IPS-15b (cell line): Measurements from ENCODE around the gene SLC39A3.
A peak's percentile ranks its signal among the peaks of the same experiment; 100 is the strongest.

ENCODE experiments used
- H3K27me3 ChIP-seq: one replicate; pipeline ENCODE4 v1.6.1; 2013; ENCODE audit warnings: low read length; ENCODE audit not compliant: control insufficient read depth, insufficient read depth
- H3K36me3 ChIP-seq: one replicate; pipeline ENCODE4 v1.6.1; 2013; ENCODE audit warnings: low read length; ENCODE audit not compliant: control insufficient read depth, insufficient read depth
- H3K4me1 ChIP-seq: one replicate; pipeline ENCODE4 v1.6.1; 2013; ENCODE audit warnings: mild to moderate bottlenecking, low read length; ENCODE audit not compliant: control insufficient read depth, insufficient read depth
- H3K4me3 ChIP-seq: one replicate; pipeline ENCODE4 v1.5.1; 2013; ENCODE audit warnings: low read depth, low read length
- H3K9ac ChIP-seq: one replicate; pipeline ENCODE4 v1.6.1; 2013; ENCODE audit warnings: low read depth, mild to moderate bottlenecking, low read length
- H3K9me3 ChIP-seq: one replicate; pipeline ENCODE4 v1.6.1; 2013; ENCODE audit warnings: mild to moderate bottlenecking, low read length; ENCODE audit not compliant: control insufficient read depth, insufficient read depth

The SLC39A3 gene, protein sequence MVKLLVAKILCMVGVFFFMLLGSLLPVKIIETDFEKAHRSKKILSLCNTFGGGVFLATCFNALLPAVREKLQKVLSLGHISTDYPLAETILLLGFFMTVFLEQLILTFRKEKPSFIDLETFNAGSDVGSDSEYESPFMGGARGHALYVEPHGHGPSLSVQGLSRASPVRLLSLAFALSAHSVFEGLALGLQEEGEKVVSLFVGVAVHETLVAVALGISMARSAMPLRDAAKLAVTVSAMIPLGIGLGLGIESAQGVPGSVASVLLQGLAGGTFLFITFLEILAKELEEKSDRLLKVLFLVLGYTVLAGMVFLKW

DNA sequence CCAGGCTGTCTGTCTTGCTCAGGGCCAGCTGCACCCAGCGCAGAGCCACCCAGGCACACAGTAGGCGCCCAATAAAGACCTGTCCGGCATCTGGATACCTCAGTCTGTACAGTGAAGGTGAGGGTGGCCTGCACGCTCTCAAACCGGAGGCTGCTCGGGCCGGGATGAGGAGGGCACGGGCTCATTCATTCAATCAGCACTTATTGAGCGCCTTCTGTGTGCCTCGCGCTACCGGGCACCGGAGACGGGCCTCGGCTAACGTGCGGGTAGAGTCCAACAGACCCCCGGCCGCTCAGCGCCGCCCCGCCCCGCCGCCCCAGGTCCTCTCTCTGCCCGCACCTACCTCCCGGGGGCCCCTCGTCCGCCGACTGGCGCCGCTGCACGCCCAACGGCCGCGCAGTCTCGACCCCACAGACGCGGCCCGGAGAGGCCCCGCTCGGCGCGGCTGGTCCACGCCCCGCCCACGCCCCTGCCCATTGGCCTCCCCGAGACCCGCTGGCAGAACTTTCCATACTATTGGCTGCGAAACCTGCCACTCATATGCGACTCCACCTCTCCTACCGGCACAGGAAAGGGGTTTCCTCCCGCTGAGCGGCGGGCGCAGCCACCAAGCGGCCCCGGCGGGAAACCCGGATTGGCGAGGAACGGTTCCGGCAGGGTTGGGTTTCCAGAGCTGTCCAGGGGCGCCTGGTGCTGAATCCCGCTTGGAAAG lies at the start of gene SLC39A3:
SLC39A3 (minus strand) TSS at position 416 of the 712 bp plus-strand sequence. CDS start 2,760 bp downstream, outside the sequence.
- H3K4me3 ChIP-seq: peak within 1 kb of the TSS; percentile 87
- no peaks in the 10 kb centered on the region for H3K9me3 ChIP-seq
- no peaks in the 10 kb centered on the region for H3K4me1 ChIP-seq

DNA sequence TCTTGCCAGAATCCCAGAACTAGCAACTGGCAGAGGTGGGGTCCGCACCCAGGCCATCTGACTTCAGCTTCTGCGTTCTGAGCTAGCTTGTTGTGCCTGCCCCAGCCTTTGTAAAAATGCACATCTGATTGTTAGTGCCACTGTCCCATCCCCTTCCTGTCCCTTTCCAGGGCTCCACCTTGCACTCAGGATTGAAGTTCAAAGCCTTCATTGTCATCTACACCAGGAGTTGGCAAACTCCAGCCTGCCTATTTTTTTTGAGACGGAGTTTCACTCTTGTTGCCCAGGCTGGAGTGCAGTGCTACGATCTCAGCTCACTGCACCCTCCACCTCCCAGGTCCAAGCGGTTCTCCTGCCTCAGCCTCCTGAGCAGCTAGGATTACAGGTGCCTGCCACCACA lies 48.4 kb upstream of the SLC39A3 start:
- Histone ChIP-seq H3K4me3 (no peak overlapping the region), H3K9ac (no peak overlapping the region), H3K9me3 (no peaks in the 10 kb centered on the region), H3K4me1 (no peaks in the 10 kb centered on the region), H3K36me3 (peaks cover 28% of the 10 kb centered on the region), H3K27me3 (no peaks in the 10 kb centered on the region)

More for the DNA sequence above, at the start of gene SLC39A3:
- peaks cover 5% of the 10 kb centered on the region for H3K27me3 ChIP-seq
- H3K9ac ChIP-seq: no peak within 1 kb of the TSS
- peaks cover 20% of the 10 kb centered on the region for H3K36me3 ChIP-seq

DNA sequence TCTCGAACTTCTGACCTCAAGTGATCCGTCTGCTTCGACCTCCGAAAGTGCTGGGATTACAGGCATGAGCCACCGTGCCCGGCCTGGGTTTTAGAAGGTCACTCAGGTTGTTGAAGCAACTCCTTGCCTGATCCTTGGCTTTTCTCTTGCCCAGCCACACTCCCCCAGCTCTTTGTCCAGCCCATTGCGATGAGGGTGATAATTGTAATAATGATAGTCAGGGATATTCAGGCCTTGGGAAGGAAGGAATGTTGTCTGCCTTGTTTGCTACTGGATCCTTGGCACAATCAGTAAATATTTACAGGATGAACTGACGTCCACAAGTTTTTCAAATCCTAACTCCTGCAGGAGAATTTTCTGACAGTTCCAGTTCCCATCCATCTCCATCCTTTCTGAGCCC lies 47.3 kb upstream of the SLC39A3 start:
- no peak overlapping the region for H3K9ac ChIP-seq
- H3K36me3 ChIP-seq: peaks cover 28% of the 10 kb centered on the region
- no peaks in the 10 kb centered on the region for H3K9me3 ChIP-seq
- no peaks in the 10 kb centered on the region for H3K4me1 ChIP-seq
- no peaks in the 10 kb centered on the region for H3K27me3 ChIP-seq
- H3K4me3 ChIP-seq: no peak overlapping the region

DNA sequence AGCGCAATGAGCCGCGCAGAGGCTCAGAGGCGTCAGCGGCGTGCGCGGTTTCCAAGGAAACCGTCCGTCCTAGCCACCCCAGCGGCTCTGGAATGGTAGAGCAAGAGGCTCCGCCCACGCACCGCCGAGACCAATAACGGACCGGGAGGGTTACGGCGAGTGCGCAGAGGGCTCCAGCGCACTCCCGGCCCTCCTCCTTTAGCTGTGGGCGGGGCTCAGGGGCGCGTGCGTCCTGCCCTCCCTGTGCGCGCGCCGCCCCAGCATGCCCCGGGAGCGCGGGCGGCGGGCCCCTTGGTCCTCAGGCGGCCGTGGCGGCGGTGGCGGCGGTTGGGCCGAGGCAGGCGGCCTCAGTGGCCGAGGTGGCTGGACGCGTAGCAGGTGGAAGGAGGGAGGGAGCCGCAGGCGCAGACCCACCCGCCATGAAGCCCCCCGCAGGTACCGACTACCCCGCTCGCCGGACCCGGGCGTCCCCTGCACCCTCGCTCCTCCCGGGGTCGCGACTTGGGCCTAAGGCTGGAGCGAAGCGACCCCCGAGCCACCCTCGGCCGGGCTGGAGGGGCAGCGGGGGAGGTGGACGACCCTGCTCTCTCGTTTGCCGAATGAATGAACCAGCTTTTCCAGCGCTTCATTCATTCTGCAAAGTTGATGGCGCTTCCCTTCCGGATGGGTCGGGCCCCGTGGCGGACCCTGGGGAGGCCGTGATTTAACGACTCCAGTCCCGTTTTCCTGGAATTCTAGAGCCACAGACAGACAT lies 45.6 kb upstream of the SLC39A3 start, which contains the start of gene THOP1:
THOP1 (plus strand) TSS at position 260 of the 754 bp plus-strand sequence; CDS start at position 420, 160 bp downstream.
- no peaks in the 10 kb centered on the region for H3K4me1 ChIP-seq

DNA sequence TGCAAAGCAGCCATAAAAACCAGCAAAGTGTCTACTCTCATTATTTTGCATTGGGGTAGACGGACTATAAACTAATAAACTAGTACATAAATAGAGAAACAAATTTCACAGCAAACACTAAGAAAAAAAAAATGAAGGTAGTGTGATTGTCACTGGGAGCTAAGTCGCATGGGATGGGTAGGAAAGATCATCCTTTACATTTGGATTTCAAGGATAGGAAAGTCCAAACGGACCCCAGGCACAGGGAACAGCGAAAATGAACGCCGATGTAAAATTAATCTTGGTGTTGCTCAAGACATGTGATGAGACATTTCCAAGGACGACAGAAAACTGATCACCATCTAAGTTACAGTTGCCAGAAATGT lies 43.9 kb upstream of the SLC39A3 start:
- Histone ChIP-seq H3K27me3 (no peaks in the 10 kb centered on the region), H3K9me3 (no peaks in the 10 kb centered on the region), H3K9ac (no peak overlapping the region), H3K36me3 (peaks cover 9% of the 10 kb centered on the region), H3K4me1 (no peaks in the 10 kb centered on the region), H3K4me3 (peak overlapping the region; percentile 21)

More for the DNA sequence above, 45.6 kb upstream of the SLC39A3 start, which contains the start of gene THOP1:
- Histone ChIP-seq H3K36me3 (peaks cover 17% of the 10 kb centered on the region), H3K27me3 (no peaks in the 10 kb centered on the region), H3K4me3 (peak within 1 kb of the TSS; percentile 94), H3K9ac (peak within 1 kb of the TSS; percentile 92), H3K9me3 (no peaks in the 10 kb centered on the region)

DNA sequence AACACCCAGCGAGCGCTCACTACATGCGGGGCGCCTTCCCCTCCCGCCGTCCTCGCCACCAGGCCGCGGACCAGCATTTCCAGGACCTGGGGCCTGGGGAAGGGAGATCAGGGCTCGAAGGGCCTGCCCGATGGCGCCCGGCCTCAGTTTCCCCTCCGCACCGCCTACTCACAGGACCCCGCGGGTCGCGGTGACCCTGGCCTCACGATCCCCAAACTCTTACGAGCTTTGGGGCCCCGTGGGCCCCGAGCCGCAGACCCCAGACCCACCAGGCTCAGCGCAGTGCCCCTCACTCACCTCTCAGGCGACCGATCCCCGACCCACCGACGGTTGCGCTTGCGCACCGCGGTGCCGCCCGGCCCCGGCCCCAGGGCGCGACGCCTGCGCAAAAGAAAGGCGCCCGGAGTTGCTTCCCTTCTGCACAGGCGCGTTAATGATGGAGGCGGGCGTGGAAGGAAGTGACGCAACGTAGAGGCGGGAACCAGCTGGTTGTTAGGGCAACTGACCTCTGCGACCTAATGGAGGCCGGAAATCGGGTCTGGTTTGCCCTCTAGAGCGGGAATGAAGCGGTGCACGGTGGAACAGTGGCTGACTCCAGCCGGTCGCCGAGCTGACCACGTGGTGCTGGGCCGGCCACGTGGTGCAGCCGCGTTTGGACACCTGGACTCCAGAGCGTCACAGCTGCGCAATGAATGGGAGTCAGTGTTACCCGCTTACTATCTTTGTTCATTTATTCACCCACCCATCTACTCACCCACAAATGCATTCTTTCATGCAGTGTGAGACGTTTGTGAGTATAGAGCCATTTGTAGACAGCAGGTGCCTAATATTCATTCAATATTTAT lies 43.3 kb upstream of the SLC39A3 start, which contains the start of gene SGTA:
SGTA (minus strand) TSS at position 338 of the 845 bp plus-strand sequence. CDS start 14,205 bp downstream, outside the sequence.
- Histone ChIP-seq H3K9ac (peak within 1 kb of the TSS; percentile 94), H3K4me3 (peak within 1 kb of the TSS; percentile 94), H3K27me3 (no peaks in the 10 kb centered on the region), H3K9me3 (no peaks in the 10 kb centered on the region), H3K4me1 (no peaks in the 10 kb centered on the region), H3K36me3 (peaks cover 9% of the 10 kb centered on the region)

DNA sequence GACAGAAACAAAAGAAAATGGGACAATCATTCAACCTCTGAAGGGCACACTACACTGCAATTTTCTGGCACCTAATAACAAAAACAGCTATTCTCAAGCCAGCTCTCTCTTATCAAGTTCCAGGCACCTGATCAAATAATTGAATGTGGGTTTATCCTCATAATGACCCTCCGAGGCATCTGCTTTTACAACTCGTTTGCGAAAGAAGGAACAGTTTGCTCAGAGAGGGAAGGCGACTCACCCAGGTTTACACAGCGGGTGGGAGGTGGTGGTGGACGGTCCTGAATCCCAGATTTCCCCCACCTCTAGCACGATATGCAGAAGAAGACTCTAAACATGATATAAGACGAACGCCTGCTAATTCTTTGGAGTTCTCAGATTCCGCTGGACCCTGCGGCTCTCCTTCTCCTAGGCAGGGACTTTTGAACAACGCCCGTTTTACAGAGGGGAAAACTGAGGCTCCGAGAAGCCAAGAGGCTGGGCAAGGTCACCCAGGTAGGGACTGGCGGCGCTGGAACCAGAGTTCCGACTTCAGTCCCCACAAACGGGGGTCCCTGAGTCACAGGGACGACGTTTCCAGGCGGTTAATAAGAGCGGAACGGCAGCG lies 42.6 kb upstream of the SLC39A3 start:
- H3K9me3 ChIP-seq: no peaks in the 10 kb centered on the region
- no peaks in the 10 kb centered on the region for H3K4me1 ChIP-seq
- H3K4me3 ChIP-seq: peak overlapping the region; percentile 94
- H3K36me3 ChIP-seq: peaks cover 5% of the 10 kb centered on the region
- H3K9ac ChIP-seq: peak overlapping the region; percentile 94
- H3K27me3 ChIP-seq: no peaks in the 10 kb centered on the region

DNA sequence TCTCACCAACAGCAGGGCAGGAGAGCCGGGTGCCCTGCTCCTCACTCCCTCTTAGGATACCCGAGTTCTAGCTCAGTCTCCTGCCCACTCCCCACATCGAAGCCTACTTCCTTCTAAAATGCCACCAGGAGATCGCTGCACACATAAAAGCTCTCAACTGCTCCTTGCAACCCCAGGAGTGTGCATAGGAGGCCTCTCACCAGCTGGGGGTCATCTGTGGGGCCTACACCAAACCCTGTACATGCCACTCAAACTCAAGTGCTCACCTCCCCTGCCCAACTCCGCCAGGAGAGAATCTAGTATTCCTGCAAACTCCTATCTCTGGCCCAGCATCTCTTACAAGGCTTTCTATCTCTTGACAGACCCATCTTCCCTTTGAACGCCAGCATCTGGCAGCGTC lies 40.5 kb upstream of the SLC39A3 start:
- Histone ChIP-seq H3K27me3 (no peaks in the 10 kb centered on the region), H3K36me3 (peaks cover 5% of the 10 kb centered on the region), H3K4me1 (no peaks in the 10 kb centered on the region), H3K4me3 (no peak overlapping the region), H3K9me3 (no peaks in the 10 kb centered on the region), H3K9ac (peak overlapping the region; percentile 37)

DNA sequence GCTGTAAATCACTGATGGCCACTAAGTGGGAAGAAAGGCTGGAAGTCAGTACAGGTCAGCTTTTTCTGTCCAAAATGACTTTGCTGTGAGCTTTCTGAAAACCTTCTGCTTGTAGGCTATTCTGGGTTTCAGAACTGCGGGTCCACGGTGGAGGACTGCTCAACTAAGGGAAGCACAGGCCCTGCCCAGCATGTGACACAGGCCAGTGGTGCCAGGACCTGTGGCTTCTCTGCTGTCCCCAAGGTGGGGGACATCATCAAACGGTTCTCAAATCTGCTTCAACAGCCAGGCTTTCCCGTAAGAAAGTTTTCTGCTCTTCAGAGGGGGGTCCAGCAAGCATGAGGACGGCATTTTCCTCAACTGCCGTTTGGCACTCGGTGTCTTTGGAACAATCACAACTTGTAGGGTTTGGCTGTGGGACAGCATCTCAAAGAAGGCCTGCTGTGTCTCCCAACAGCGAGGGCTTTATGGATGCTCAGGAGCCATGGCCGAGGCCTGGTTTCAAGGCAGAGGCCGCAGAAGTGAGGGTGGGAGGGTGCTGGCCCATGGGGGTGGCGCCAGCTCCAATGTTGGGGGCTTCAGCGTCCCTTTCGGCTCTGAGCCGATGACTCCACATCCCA lies 39.4 kb upstream of the SLC39A3 start:
- Histone ChIP-seq H3K9ac (no peak overlapping the region), H3K4me1 (no peaks in the 10 kb centered on the region), H3K9me3 (no peaks in the 10 kb centered on the region), H3K27me3 (no peaks in the 10 kb centered on the region), H3K36me3 (peaks cover 5% of the 10 kb centered on the region), H3K4me3 (no peak overlapping the region)

DNA sequence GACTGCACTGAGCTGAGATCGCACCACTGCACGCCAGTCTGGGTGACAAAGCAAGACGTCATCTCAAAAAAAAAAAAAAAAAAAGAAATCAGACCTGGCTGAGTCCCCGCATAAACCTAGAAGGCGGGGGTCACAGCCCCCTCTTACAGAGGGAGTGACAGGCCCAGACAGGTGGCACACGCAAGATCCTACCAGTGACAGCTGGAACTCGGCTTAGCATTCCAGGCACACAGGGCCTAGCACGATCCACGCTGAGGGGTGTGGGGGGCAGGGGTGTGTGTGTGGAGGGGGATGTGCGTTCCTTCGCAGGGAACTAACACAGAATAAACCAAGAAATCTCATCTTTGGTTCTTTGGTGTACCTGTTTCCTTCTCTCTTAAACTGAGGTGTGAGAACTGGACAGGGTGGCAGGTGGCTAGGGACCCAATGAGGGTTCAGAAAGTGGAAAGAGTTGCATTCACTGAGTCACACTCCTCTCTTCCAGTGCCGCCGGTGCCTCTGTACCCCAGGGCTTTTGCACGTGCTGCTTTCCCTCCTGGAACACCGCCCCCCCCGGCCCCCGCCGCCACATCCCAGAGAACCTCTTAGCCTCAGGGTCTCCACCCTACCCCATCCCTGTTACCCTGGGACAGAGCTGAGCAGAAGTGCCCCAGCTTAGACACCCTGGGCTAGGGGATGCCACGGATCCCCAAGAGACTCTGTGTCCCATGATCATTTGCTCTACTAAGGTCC lies 38.3 kb upstream of the SLC39A3 start:
- Histone ChIP-seq H3K9me3 (no peaks in the 10 kb centered on the region), H3K27me3 (no peaks in the 10 kb centered on the region), H3K36me3 (peaks cover 5% of the 10 kb centered on the region), H3K4me3 (no peak overlapping the region), H3K4me1 (no peaks in the 10 kb centered on the region), H3K9ac (no peak overlapping the region)
